GM12878 (cell line): ENCODE data around the gene MST1R. TPM values are rescaled to one million over a fixed set of nuclear protein-coding genes. Genes with fewer than 3 reads are reported as not detected.
A peak's percentile ranks its signal among the peaks of the same experiment; 100 is the strongest.

Experiments used
- ATAC-seq: fragments of 200-7000 bp; cut with Tn5 transposase; 3 replicates; pipeline ENCODE4 v1.9.1; 2020; ENCODE audit warnings: mild to moderate bottlenecking, moderate library complexity
- BruUV-seq: library from RNA; stranded (reverse); fragments of 400-500 nt; replicated peaks from 2 replicates; lab custom pipeline; 2021; lab: Mats Ljungman, UMichigan
- CTCF ChIA-PET: fragments of 300-600 bp; sonication (Branson Sonifier 250); formaldehyde crosslinking; extraction: SDS; loops from one replicate; lab custom pipeline; 2021; ENCODE audit warnings: inconsistent platforms; lab: Yijun Ruan, JAX
- POLR2A ChIA-PET: fragments of 350-600 bp; formaldehyde crosslinking; extraction: SDS; loops from one replicate; lab custom pipeline; 2021; ENCODE audit warnings: inconsistent platforms; lab: Charles Lee
- RAD21 ChIA-PET: fragments of 300-600 bp; sonication (Branson Sonifier 250); formaldehyde crosslinking; loops from one replicate; lab custom pipeline; 2023; ENCODE audit warnings: antibody characterized with exemption; ENCODE audit not compliant: unreplicated experiment; lab: Charles Lee
- SMC1A ChIA-PET: fragments of 300-600 bp; sonication (Branson Sonifier 250); formaldehyde crosslinking; loops from one replicate; lab custom pipeline; 2023; ENCODE audit not compliant: unreplicated experiment, uncharacterized antibody; lab: Charles Lee
- DNase-seq: peaks from one replicate; pipeline ENCODE4 v3.0.0-alpha.2; 2011; ENCODE audit warnings: low read depth, low spot score
- FAIRE-seq: peaks from 3 replicates; lab custom pipeline; 2011; peaks lifted over from hg19 to GRCh38; lab: Jason Lieb, UNC
- H2AFZ ChIP-seq: 2 replicates; pipeline ENCODE4 v1.6.0; 2011; ENCODE audit warnings: low read depth, low read length, control low read depth; ENCODE audit not compliant: control insufficient read depth
- H3K27ac ChIP-seq: 2 replicates; pipeline ENCODE4 v1.5.1; 2011; ENCODE audit warnings: control low read depth; ENCODE audit not compliant: control insufficient read depth, insufficient read depth
- H3K27me3 ChIP-seq, 2 experiments: replicated peaks in 1 of 2; 2 replicates each; pipeline versions ENCODE4 v1.6.0 to v1.6.1; 2011; ENCODE audit warnings: low read length in 1 of 2; ENCODE audit not compliant: control insufficient read depth in 2 of 2, insufficient read depth in 2 of 2
- H3K36me3 ChIP-seq, 2 experiments: 2 replicates each; pipeline ENCODE4 v1.5.1; 2011; ENCODE audit warnings: low read length in 1 of 2; ENCODE audit not compliant: control insufficient read depth in 2 of 2, insufficient read depth in 2 of 2
- H3K4me1 ChIP-seq: 2 replicates; pipeline ENCODE4 v1.6.1; 2011; ENCODE audit warnings: mild to moderate bottlenecking, low read length, moderate library complexity, mixed read lengths; ENCODE audit not compliant: control insufficient read depth, insufficient read depth
- H3K4me2 ChIP-seq: 2 replicates; pipeline ENCODE4 v1.6.0; 2011; ENCODE audit warnings: control low read depth; ENCODE audit not compliant: control insufficient read depth, insufficient read depth
- H3K4me3 ChIP-seq: fragments of 200-600 bp; sonication (generic); 2 replicates; pipeline ENCODE4 v1.5.1; 2016
- H3K79me2 ChIP-seq: 2 replicates; pipeline ENCODE4 v1.6.0; 2011; ENCODE audit warnings: low read length; ENCODE audit not compliant: control insufficient read depth, insufficient read depth
- H3K9ac ChIP-seq: 2 replicates; pipeline ENCODE4 v1.8.0; 2011; ENCODE audit warnings: low read length, control low read depth, mixed read lengths; ENCODE audit not compliant: control insufficient read depth, insufficient read depth
- H3K9me3 ChIP-seq: replicated peaks from 3 replicates; pipeline ENCODE4 v1.5.1; 2011; ENCODE audit warnings: mild to moderate bottlenecking, low read length; ENCODE audit not compliant: control insufficient read depth, insufficient read depth
- H4K20me1 ChIP-seq: 2 replicates; pipeline ENCODE4 v1.6.0; 2011; ENCODE audit not compliant: control insufficient read depth, insufficient read depth
- ATF7 ChIP-seq: fragments of 450-650 bp; IDR thresholded peaks from 2 replicates; pipeline ENCODE4 v1.6.1; 2016; ENCODE audit warnings: low read depth, mild to moderate bottlenecking
- BMI1 ChIP-seq: fragments of 450-650 bp; IDR thresholded peaks from 2 replicates; pipeline ENCODE4 v1.6.1; 2016; ENCODE audit warnings: mild to moderate bottlenecking, moderate library complexity, borderline replicate concordance
- CBX5 ChIP-seq: sonication (generic); IDR thresholded peaks from 2 replicates; pipeline ENCODE4 v1.6.1; 2016; ENCODE audit warnings: low read depth, moderate library complexity, mild to moderate bottlenecking, inconsistent platforms
- EGR1 ChIP-seq, 2 experiments: IDR thresholded peaks; 1 replicate in 1 of 2; 2 replicates in 1 of 2; pipeline ENCODE4 v1.6.1; 2011 to 2012; ENCODE audit warnings: low read depth in 2 of 2, low read length in 2 of 2, borderline replicate concordance in 1 of 2, mild to moderate bottlenecking in 1 of 2, moderate library complexity in 1 of 2
- ESRRA ChIP-seq: IDR thresholded peaks from 2 replicates; pipeline ENCODE4 v1.6.1; 2012; ENCODE audit warnings: mild to moderate bottlenecking, low read length, improper control_type of control experiment
- EZH2 ChIP-seq: IDR thresholded peaks from 2 replicates; pipeline ENCODE4 v1.6.1; 2012; ENCODE audit warnings: low read depth, mild to moderate bottlenecking, control low read depth, inconsistent platforms, low read length, borderline replicate concordance; ENCODE audit not compliant: control insufficient read depth
- FOXK2 ChIP-seq: fragments of 450-650 bp; IDR thresholded peaks from 2 replicates; pipeline ENCODE4 v1.6.1; 2017; ENCODE audit warnings: mild to moderate bottlenecking, moderate library complexity
- KAT2A ChIP-seq: conservative IDR thresholded peaks from 2 replicates; pipeline ENCODE4 v1.6.1; 2011; ENCODE audit warnings: low read depth, low read length; ENCODE audit not compliant: control insufficient read depth
- KDM1A ChIP-seq: fragments of 200-600 bp; sonication (generic); IDR thresholded peaks from 2 replicates; pipeline ENCODE4 v1.6.1; 2016; ENCODE audit warnings: borderline replicate concordance
- MTA3 ChIP-seq: IDR thresholded peaks from 2 replicates; pipeline ENCODE4 v1.6.1; 2012; ENCODE audit warnings: low read length, inconsistent platforms, borderline replicate concordance
- PAX8 ChIP-seq: fragments of 450-650 bp; IDR thresholded peaks from 2 replicates; pipeline ENCODE4 v1.6.1; 2017; ENCODE audit warnings: mild to moderate bottlenecking, moderate library complexity
- POLR2A ChIP-seq: IDR thresholded peaks from 2 replicates; pipeline ENCODE4 v1.6.1; 2011; ENCODE audit warnings: low read depth, mild to moderate bottlenecking, low read length
- RFX5 ChIP-seq: IDR thresholded peaks from 2 replicates; pipeline ENCODE4 v1.6.1; 2011; ENCODE audit warnings: low read depth, low read length, improper control_type of control experiment
- SIN3A ChIP-seq: IDR thresholded peaks from 2 replicates; pipeline ENCODE4 v1.6.1; 2012; ENCODE audit warnings: low read depth, low read length, improper control_type of control experiment
- SREBF2 ChIP-seq: IDR thresholded peaks from 2 replicates; pipeline ENCODE4 v1.6.1; 2012; ENCODE audit warnings: mild to moderate bottlenecking, low read length
- SUPT20H ChIP-seq: IDR thresholded peaks from 2 replicates; pipeline ENCODE4 v1.6.1; 2011; ENCODE audit warnings: low read depth, mild to moderate bottlenecking, low read length, moderate library complexity, borderline replicate concordance; ENCODE audit not compliant: control insufficient read depth
- TBL1XR1 ChIP-seq: IDR thresholded peaks from 2 replicates; pipeline ENCODE4 v1.6.1; 2012; ENCODE audit warnings: low read depth, low read length, improper control_type of control experiment
- ZNF24 ChIP-seq: fragments of 450-650 bp; IDR thresholded peaks from 2 replicates; pipeline ENCODE4 v1.6.1; 2017; ENCODE audit warnings: antibody characterized with exemption, mild to moderate bottlenecking
- WGBS: methylation state at CpG from one replicate; pipeline ENCODE4 v1.1.6; 2016; ENCODE audit warnings: low lambda C conversion rate; ENCODE audit not compliant: insufficient replicate concordance, insufficient coverage; ENCODE audit errors: missing lambda C conversion rate; 5-methylcytosine and 5-hydroxymethylcytosine counted together
- in situ Hi-C: fragments of 300-500 bp; cut with MboI; formaldehyde crosslinking; loops from 9 replicates; pipeline ENCODE4 v1.14.3; 2018; ENCODE audit warnings: mixed read lengths
- intact Hi-C: fragments of 100-400 bp; cut with micrococcal nuclease; formaldehyde crosslinking; loops from one replicate; pipeline ENCODE4 v1.14.2; 2022; ENCODE audit not compliant: unreplicated experiment
- polyA plus RNA-seq, 11 experiments: library from polyadenylated mRNA; depleted of rRNA in 4 of 11; unstranded in 6 of 11; stranded (reverse) in 5 of 11; fragments of >200 nt; fragmentation: Nextera tagmentation in 4 of 11; fragmentation: Illumina TruSeq in 1 of 11; extraction: Ambion mirVana in 4 of 11; extraction: Trizol in 1 of 11; gene quantifications; 1 replicate in 1 of 11; 2 replicates in 10 of 11; pipeline versions ENCODE4 v1.2.1 to v1.2.3, GENCODE V29; 2011 to 2016; ENCODE audit warnings: inconsistent platforms in 2 of 11, missing spikeins in 2 of 11, low read depth in 1 of 11
- total RNA-seq, 4 experiments: library from RNA; depleted of rRNA in 3 of 4; stranded (reverse); fragments of >200 nt in 3 of 4; fragmentation: Illumina TruSeq in 1 of 4; extraction: Trizol in 1 of 4; gene quantifications; 2 replicates each; pipeline versions ENCODE4 v1.2.1 to v1.2.3, GENCODE V29; 2013 to 2021
- TF ChIP-seq, protein P1 (sequence below): IDR thresholded peaks from 2 replicates; pipeline ENCODE4 v1.6.1; 2011; ENCODE audit warnings: mild to moderate bottlenecking, low read depth, low read length, moderate library complexity; ENCODE audit not compliant: insufficient replicate concordance
- TF ChIP-seq, protein P2 (sequence below): fragments of 450-650 bp; formaldehyde crosslinking; IDR thresholded peaks from 2 replicates; pipeline ENCODE4 v1.5.0; 2022; ENCODE audit warnings: mild to moderate bottlenecking, missing genetic modification characterization

The MST1R gene
- total and polyA plus RNA-seq, 10 of the 15 experiments (the other 5 are each of a cell fraction or from before 2014, with no cell fraction given) = 0.40 to 5.6 (median 1.2) TPM

DNA sequence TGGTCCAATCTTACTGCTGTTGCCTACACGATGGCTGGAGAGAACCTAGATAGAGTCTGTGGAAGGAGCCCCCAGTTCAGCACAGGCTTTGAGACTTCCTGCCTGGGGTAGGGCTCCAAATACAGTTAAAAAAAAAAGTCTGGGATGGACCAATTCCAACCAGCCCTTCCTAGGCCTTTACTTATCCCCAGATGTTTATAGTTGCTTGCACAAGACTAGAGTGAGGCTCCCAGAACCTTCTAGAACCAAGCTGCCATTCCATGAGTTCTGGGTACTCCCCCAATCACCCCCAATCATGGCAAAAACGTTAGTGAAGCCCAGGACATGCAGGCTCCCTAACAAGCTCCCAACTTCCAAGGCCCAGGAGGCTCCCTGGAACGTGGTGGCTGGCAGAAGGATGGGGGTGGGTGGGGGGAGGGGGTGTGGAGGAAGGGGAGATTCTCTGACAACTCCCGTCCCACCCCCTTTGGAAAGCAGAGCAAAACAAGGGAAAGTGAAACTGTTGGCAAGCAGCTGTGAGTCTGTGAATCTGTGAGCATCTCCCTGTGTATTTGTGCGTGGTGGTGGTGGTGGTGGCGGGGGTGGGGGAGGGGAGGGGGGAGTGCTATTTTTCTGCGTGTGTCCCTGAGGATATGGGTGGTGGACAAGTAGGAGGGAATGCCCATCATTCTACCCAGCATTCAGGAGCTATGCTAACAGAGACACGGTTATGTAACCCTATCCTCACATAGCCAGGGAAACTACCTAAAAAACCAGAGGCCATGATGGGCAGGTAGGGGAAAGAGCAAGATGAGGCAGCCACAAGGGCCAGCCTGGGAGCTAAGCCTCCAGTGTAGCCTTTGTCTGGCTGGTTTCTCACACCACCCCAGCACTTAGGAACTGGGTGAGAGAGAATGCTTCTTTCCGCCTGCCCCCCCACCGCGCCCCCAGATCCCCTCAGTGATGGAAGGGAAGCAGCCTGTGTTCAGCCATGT lies 2.0 kb downstream of the MST1R start:
- Histone ChIP-seq H3K27me3 (no peaks in the 10 kb centered on the region), H3K79me2 (no peaks in the 10 kb centered on the region), H2AFZ (peak overlapping the region; percentile 41), H3K36me3 (no peaks in the 10 kb centered on the region), H3K9ac (no peak overlapping the region; the same call in 1 of the 2 replicates), H3K9me3 (no peaks in the 10 kb centered on the region), H3K4me3 (no peak overlapping the region), H3K4me1 (peaks cover 25% of the 10 kb centered on the region), H3K27ac (peak overlapping the region; percentile 46), H3K4me2 (peak overlapping the region; percentile 43), H4K20me1 (no peaks in the 10 kb centered on the region)
- DNase-seq = no peak
- CTCF ChIA-PET = interaction anchor here (1.0 to 3.8 kb wide), 5 partner anchors 10 to 114 kb away, joined by 3 to 28 read pairs (median 6); partner anchors contain the start of gene INKA1
- ATAC-seq = peak; percentile 34
- no TSS peak for BruUV-seq
- POLR2A ChIA-PET = interaction anchor here (0.9 to 1.4 kb wide), 4 partner anchors 9 to 114 kb away, joined by 3 to 7 read pairs (median 4); partner anchors contain the start of gene RBM6
- RAD21 ChIA-PET = interaction anchor here (0.5 to 2.5 kb wide), 7 partner anchors 9 to 99 kb away, joined by 3 to 13 read pairs (median 4); partner anchors contain the start of genes INKA1, MON1A and RBM6
- SMC1A ChIA-PET = interaction anchor here (1.0 to 2.6 kb wide), 6 partner anchors 17 to 63 kb away, joined by 3 to 13 read pairs (median 3); partner anchors contain the start of gene MON1A
- WGBS = 54% methylated on average over 7 of the region's 11 CpGs
- intact Hi-C loops = no loop called here
- no peak for FAIRE-seq
- in situ Hi-C loops = no loop called here
- TF ChIP-seq SREBF2 = no peak
- no peak for TF ChIP-seq SIN3A
- no peak for TF ChIP-seq EZH2
- TF ChIP-seq ZNF24 = no peak
- TF ChIP-seq BMI1 = no peak
- TF ChIP-seq RFX5 = no peak
- no peak for TF ChIP-seq ESRRA
- TF ChIP-seq, protein P1, sequence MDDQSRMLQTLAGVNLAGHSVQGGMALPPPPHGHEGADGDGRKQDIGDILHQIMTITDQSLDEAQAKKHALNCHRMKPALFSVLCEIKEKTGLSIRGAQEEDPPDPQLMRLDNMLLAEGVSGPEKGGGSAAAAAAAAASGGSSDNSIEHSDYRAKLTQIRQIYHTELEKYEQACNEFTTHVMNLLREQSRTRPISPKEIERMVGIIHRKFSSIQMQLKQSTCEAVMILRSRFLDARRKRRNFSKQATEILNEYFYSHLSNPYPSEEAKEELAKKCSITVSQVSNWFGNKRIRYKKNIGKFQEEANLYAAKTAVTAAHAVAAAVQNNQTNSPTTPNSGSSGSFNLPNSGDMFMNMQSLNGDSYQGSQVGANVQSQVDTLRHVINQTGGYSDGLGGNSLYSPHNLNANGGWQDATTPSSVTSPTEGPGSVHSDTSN = peak; percentile 48
- no peak for TF ChIP-seq POLR2A
- TF ChIP-seq MTA3 = no peak
- TF ChIP-seq, protein P2, sequence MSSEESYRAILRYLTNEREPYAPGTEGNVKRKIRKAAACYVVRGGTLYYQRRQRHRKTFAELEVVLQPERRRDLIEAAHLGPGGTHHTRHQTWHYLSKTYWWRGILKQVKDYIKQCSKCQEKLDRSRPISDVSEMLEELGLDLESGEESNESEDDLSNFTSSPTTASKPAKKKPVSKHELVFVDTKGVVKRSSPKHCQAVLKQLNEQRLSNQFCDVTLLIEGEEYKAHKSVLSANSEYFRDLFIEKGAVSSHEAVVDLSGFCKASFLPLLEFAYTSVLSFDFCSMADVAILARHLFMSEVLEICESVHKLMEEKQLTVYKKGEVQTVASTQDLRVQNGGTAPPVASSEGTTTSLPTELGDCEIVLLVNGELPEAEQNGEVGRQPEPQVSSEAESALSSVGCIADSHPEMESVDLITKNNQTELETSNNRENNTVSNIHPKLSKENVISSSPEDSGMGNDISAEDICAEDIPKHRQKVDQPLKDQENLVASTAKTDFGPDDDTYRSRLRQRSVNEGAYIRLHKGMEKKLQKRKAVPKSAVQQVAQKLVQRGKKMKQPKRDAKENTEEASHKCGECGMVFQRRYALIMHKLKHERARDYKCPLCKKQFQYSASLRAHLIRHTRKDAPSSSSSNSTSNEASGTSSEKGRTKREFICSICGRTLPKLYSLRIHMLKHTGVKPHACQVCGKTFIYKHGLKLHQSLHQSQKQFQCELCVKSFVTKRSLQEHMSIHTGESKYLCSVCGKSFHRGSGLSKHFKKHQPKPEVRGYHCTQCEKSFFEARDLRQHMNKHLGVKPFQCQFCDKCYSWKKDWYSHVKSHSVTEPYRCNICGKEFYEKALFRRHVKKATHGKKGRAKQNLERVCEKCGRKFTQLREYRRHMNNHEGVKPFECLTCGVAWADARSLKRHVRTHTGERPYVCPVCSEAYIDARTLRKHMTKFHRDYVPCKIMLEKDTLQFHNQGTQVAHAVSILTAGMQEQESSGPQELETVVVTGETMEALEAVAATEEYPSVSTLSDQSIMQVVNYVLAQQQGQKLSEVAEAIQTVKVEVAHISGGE (CRISPR knock-in tag) = no peak
- 0 out of 3 replicates have a peak, but pooled peaks of 1 of the 2 experiments have one; percentile 8 for TF ChIP-seq EGR1 (IDR thresholded peaks at IDR 0.05; ENCODE audit: borderline replicate concordance in 1 of 2, low read depth in 2 of 2, low read length in 2 of 2)
- TF ChIP-seq TBL1XR1 = no peak
- TF ChIP-seq PAX8 = no peak
- TF ChIP-seq KAT2A = no peak
- TF ChIP-seq FOXK2 = no peak
- TF ChIP-seq SUPT20H = no peak
- TF ChIP-seq CBX5 = no peak
- TF ChIP-seq KDM1A = no peak
- no peak for TF ChIP-seq ATF7
